AG08396 (cell line): ENCODE measurements around the gene DRAXIN.

Experiments
- DNase-seq: peaks from one replicate; pipeline ENCODE4 v3.0.0; 2012; ENCODE audit warnings: low spot score, mixed read lengths

The DRAXIN gene, protein sequence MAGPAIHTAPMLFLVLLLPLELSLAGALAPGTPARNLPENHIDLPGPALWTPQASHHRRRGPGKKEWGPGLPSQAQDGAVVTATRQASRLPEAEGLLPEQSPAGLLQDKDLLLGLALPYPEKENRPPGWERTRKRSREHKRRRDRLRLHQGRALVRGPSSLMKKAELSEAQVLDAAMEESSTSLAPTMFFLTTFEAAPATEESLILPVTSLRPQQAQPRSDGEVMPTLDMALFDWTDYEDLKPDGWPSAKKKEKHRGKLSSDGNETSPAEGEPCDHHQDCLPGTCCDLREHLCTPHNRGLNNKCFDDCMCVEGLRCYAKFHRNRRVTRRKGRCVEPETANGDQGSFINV

DNA sequence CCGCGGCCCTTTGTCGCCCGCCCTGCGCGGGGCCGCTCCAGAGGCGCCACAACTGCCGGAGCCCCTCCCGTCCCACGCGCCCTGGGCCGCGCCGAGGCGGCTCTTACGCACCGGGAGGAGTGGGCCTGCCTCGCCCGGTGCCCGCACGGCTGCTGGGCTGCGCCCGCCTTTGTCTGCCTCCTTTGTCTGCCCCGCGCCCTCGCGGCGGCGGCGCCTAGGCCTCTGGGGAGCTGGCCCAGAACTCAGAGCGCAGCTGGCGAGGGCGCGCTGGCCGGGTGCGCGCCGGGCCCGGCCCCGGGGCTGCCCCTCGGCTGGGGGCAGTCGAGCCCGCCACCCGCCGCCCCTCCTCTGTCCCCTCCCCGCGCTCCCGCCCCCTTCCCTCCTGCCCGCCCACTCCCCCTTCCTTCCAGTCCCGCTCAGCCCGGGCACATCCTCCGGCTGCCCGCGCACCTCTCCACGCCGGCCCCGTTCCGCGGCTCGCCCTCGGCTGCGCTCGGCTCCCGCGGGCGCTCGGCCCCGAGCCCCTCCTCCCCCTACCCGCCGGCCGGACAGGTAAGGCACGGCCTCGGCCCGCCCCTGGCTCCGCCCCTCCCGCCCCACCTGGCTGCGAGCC is at the start of gene DRAXIN:
Gene DRAXIN (plus strand): TSS at position 409 of the 613 bp plus-strand sequence. CDS start 14,549 bp downstream, outside the sequence.
- DNase-seq: no peak

DNA sequence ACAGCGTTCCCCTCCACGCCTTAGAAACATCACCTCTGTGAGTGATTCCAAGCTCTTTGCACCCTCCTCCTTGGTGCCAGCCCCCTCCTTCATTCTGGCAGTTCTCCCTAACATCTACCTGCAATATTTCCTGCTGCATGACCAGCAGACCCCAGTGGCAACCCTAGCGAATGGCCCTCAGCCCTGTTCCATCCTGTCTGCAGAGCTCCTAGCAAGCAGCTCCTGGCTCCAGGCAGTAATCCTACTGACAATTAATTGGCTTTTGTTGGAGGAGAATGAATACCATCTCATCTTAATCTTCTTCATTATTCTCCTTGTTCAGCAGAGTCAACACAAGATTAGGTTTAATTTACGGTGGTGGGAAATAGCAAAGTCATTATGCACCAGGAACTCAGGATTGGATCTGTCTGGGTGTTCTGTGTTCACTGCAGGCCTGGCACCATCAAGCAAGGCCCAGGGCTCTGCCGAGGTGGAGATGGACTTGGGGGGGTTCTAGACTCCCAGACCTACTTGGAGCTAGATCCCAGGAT is 49.7 kb upstream of the DRAXIN start:
- DNase-seq: no peak

- DNase-seq: peak; percentile 88
Measured at GRCh38 chr1:11642418-11643017, 49.0 kb upstream of the DRAXIN start.

- no peak for DNase-seq
Measured at GRCh38 chr1:11643782-11644181, 47.7 kb upstream of the DRAXIN start.

GRCh38 chr1:11645270-11645669 is 46.2 kb upstream of the DRAXIN start:
- no peak for DNase-seq

- DNase-seq: peak; percentile 78
Measured at GRCh38 chr1:11645670-11646265, 45.7 kb upstream of the DRAXIN start.

- no peak for DNase-seq
Measured at GRCh38 chr1:11646317-11646716, 45.2 kb upstream of the DRAXIN start.

DNA sequence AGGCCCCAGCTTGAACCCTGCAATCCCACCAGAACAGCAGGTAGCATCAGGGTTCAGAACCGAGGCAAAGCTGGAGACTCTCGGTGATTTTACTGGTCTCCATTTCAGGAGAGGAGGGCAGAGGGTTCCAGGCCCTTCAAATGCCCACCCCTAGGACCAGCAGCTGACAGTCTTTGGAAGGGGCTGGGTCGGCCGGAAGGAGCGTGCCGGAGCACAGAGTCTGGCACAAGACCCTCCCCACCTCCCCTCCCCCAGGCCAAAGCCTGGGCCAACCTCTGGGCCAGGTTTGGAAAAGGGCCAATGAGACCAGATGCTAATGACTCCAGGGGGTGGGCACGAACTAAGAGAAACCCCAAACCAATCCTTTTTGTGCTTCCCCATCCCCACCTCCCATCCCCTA is 44.2 kb upstream of the DRAXIN start:
- DNase-seq: no peak

DNA sequence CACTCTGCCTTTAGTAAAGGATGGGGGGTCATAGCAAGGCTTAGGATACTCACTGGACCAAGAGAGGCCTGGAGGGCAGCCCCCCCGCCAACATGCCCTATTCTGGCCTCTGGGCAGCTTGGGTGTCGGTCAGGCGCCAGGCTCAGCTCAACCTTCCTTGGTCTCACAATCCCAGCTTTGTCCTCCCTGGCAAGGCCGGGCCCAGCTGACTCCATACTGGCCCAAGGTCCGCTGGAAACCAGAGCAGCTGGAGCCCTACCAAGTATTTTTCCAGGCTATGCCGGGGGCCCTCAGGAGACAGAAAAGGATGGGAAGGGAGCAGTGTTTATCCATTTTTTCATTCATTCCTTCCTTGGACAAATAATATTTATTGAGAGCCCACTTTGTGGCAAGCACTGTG is 43.5 kb upstream of the DRAXIN start:
- DNase-seq: no peak

DNA sequence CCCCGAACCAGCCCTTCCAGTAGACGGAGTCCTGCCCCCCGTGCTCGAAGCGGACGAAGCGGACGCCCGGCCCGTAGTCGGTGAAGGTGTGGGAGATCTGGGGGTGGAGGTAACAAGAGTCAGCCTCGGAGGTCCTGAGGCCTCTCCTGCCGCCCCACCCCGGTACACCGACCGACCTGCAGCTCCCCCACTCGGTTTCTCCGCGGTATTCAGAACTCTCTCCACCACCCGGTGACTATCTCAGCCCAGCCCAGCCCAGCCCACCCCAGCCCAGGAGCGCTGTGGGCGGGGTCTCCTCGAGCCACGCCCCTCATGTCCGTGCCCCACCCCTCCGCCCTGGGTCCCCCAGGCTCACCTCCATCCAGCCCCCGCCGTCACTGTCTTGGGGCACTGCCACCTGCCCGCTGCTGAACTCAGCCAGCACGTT is 42.8 kb upstream of the DRAXIN start:
- peak; percentile 42 for DNase-seq

- DNase-seq: no peak
Measured at GRCh38 chr1:11649237-11649623, 42.3 kb upstream of the DRAXIN start.

GRCh38 chr1:11649624-11650330 is 41.7 kb upstream of the DRAXIN start:
- no peak for DNase-seq

- DNase-seq: peak; percentile 84
Measured at GRCh38 chr1:11650331-11650991, 41.0 kb upstream of the DRAXIN start.

- no peak for DNase-seq
Measured at GRCh38 chr1:11651017-11651416, 40.5 kb upstream of the DRAXIN start.

DNA sequence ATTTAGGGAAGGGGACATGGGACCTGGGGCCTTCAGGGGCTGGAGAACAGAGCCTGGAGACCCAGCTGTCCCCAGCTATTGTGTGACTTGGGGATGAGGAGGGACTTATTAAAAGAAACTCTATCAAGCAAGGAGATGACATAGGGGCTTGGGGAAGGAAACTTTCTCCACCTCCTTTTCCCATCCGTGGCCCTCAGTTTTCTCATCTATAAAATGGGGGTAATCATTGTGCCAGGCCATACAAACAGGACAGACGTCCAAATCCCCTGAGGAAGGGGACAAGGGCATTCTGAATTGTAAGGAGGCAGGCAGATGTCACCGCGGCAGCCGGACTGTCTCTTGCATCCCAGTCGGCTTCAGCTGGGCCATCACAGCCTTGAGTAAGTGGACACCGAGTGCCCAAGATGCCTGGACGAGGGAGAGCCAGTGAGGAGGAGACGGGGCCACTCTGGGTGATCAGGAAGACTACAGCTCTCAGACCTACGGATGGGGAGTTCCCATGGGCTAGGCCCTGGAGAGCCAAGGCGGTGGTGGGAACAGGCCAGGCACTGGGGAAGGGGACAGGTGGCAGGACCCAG is 39.2 kb upstream of the DRAXIN start:
- DNase-seq: no peak

- DNase-seq: no peak
Measured at GRCh38 chr1:11653101-11653860, 38.2 kb upstream of the DRAXIN start.

- DNase-seq: no peak
Measured at GRCh38 chr1:11653861-11654136, 37.7 kb upstream of the DRAXIN start.

GRCh38 chr1:11654137-11654938 is 37.2 kb upstream of the DRAXIN start, which contains the start of the genes FBXO2 and FBXO44:
TSS of gene FBXO2 (minus strand) at chr1:11654429. CDS start at chr1:11654340, 89 bp downstream.
TSS of gene FBXO44 (plus strand) at chr1:11654877. CDS start at chr1:11655836, 959 bp downstream.
- peak; percentile 85 for DNase-seq
